MM.1S (cell line): Measurements from ENCODE around the gene RIN2.

Experiments used
- EZH2phosphoT487 ChIP-seq: fragments of 300-600 bp; sonication (generic); IDR thresholded peaks from 2 replicates; pipeline ENCODE4 v1.6.1; 2018; ENCODE audit warnings: antibody characterized with exemption, low read length
- TF ChIP-seq, protein P1 (sequence below): fragments of 300-600 bp; sonication (generic); IDR thresholded peaks from 2 replicates; pipeline ENCODE4 v1.5.1; 2016; ENCODE audit warnings: antibody characterized with exemption, low read length, mixed read lengths

DNA sequence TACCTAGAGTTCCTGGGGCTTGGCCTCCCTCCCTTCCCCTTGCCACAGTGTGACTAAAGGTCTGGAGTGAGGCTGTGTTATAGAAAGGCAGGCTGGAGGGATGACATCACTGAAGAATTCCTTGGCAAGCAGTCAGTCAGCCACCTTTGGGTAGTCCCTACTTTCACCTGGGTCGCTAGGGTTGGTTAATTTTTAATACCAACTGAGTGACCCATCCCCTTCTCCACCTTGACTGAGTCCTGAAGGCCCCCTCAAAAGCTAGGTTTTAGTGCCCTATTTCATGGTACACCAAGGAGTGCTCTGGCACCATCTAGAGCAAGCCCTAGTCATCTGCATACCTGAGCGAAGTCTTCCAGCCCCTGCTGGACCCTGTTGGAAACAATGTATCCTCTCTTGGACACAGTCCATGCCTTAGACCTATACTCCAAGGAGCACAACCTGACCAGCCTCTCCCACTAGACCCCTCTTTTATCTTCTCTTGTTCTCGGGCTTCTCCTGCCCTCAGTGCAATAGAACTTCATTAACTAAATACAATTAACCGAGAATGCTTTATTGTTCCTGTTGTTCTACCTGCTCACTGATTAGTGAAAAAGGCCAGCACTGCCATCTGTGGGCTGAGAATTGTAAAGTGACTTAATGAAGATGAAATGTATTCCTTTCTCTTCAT is 44.6 kb downstream of the RIN2 start:
- TF ChIP-seq, protein P1, sequence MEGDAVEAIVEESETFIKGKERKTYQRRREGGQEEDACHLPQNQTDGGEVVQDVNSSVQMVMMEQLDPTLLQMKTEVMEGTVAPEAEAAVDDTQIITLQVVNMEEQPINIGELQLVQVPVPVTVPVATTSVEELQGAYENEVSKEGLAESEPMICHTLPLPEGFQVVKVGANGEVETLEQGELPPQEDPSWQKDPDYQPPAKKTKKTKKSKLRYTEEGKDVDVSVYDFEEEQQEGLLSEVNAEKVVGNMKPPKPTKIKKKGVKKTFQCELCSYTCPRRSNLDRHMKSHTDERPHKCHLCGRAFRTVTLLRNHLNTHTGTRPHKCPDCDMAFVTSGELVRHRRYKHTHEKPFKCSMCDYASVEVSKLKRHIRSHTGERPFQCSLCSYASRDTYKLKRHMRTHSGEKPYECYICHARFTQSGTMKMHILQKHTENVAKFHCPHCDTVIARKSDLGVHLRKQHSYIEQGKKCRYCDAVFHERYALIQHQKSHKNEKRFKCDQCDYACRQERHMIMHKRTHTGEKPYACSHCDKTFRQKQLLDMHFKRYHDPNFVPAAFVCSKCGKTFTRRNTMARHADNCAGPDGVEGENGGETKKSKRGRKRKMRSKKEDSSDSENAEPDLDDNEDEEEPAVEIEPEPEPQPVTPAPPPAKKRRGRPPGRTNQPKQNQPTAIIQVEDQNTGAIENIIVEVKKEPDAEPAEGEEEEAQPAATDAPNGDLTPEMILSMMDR = peak; percentile 86
- TF ChIP-seq EZH2phosphoT487 = no peak
